ENCODE measurements around the gene CEBPZ. TPM values are rescaled to one million over a fixed set of nuclear protein-coding genes. Genes with fewer than 3 reads are reported as not detected.

Gene CEBPZ
- polyA plus RNA-seq, 1 experiment = 3.7 TPM

- Histone ChIP-seq H3K36me3 (ENCODE audit: control insufficient read depth, insufficient read depth, low read length) (no peaks in the 10 kb centered on the region), H3K27me3 (ENCODE audit: control insufficient read depth, insufficient read depth, low read length) (no peaks in the 10 kb centered on the region), H3K4me3 (ENCODE audit: low read depth, low read length) (peak within 1 kb of the TSS; percentile 76)
- ChIA-PET POLR2A (interaction anchor here (0.5 to 0.7 kb wide), 2 partner anchors 16 to 170 kb away, joined by 6 to 13 read pairs; no protein-coding TSS in a partner anchor), CTCF (interaction anchor here (0.5 to 2.5 kb wide), 3 partner anchors 10 to 605 kb away, joined by 3 to 9 read pairs (median 3); no protein-coding TSS in a partner anchor)
- no peak for TF ChIP-seq CTCF (IDR thresholded peaks at IDR 0.05; ENCODE audit: insufficient read depth, low read depth, low read length)
- no peak for DNase-seq (ENCODE audit: low read depth)
Observed at GRCh38 chr2:37156857-37157714, 74.3 kb downstream of the CEBPZ start, which contains the start of gene EIF2AK2. TSS of gene EIF2AK2 (minus strand) at chr2:37156980. CDS start at chr2:37147806, 9,174 bp downstream.

GRCh38 chr2:37156071-37156856, 75.1 kb downstream of the CEBPZ start:
- ChIA-PET POLR2A (interaction anchor here (0.7 kb wide), 1 partner anchor 171 kb away, joined by 6 read pairs; no protein-coding TSS in a partner anchor), CTCF (interaction anchor here (0.5 to 2.5 kb wide), 4 partner anchors 9 to 606 kb away, joined by 3 to 9 read pairs (median 3); no protein-coding TSS in a partner anchor)
- no peaks in the 10 kb centered on the region for H3K27me3 ChIP-seq (ENCODE audit: control insufficient read depth, insufficient read depth, low read length)
- no peak for DNase-seq (ENCODE audit: low read depth)
- TF ChIP-seq CTCF (IDR thresholded peaks at IDR 0.05; ENCODE audit: insufficient read depth, low read depth, low read length) = no peak
- H3K4me3 ChIP-seq (ENCODE audit: low read depth, low read length) = peak overlapping the region; percentile 76
- H3K36me3 ChIP-seq (ENCODE audit: control insufficient read depth, insufficient read depth, low read length) = no peaks in the 10 kb centered on the region

DNA sequence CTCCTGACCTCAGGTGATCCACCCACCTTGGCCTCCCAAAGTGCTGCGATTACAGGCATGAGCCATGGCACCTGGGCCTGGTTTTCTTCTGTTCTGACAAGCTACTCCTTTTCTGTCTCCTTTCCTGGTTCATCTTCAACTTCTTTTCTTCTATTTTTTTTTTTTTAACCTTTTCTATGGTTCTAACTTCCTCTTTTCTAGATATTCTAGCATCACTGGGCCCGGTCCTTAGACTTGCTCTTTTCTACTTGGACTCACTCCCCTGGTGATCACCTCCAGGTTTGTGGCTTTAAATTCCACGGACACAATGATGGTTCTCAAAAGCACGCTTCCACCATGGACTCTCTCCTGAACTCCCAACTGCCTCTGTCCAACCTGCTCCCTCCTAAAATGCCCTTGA, 76.6 kb downstream of the CEBPZ start:
- H3K36me3 ChIP-seq (ENCODE audit: control insufficient read depth, insufficient read depth, low read length) = no peaks in the 10 kb centered on the region
- ChIA-PET POLR2A (no interaction called here), CTCF (interaction anchor here (1.1 to 2.5 kb wide), 2 partner anchors 8 to 13 kb away, joined by 3 to 9 read pairs; no protein-coding TSS in a partner anchor)
- H3K4me3 ChIP-seq (ENCODE audit: low read depth, low read length) = no peak overlapping the region
- H3K27me3 ChIP-seq (ENCODE audit: control insufficient read depth, insufficient read depth, low read length) = no peaks in the 10 kb centered on the region
- no peak for DNase-seq (ENCODE audit: low read depth)
- no peak for TF ChIP-seq CTCF (IDR thresholded peaks at IDR 0.05; ENCODE audit: insufficient read depth, low read depth, low read length)

DNA sequence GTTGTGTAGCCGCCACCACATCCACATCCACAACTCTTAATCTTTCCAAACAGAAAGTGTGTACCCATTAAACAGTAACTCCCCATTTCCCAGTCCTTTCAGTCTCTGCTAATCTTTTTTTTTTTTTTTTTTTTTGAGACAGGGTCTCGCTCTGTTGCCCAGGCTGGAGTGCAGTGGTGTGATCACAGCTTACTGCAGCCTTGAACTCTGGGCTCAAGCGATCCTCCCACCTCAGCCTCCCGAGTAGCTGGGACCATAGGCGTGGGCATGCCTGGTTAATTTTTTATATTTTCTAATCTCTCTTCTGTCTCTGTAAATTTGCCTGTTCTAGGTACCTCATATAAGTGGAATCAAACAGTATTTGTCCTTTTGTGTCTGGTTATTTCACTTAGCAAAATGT, 78.2 kb downstream of the CEBPZ start:
- 0 out of 2 replicates have a peak, but pooled peaks cover 2% of the 10 kb centered on the region for H3K36me3 ChIP-seq (ENCODE audit: control insufficient read depth, insufficient read depth, low read length)
- H3K4me3 ChIP-seq (ENCODE audit: low read depth, low read length) = no peak overlapping the region
- DNase-seq (ENCODE audit: low read depth) = no peak
- ChIA-PET CTCF (no interaction called here), POLR2A (interaction anchor here (0.7 kb wide), 1 partner anchor 11 kb away, joined by 17 read pairs; no protein-coding TSS in a partner anchor)
- no peak for TF ChIP-seq CTCF (IDR thresholded peaks at IDR 0.05; ENCODE audit: insufficient read depth, low read depth, low read length)
- H3K27me3 ChIP-seq (ENCODE audit: control insufficient read depth, insufficient read depth, low read length) = no peaks in the 10 kb centered on the region

Other genes with a start within 250 kb of the CEBPZ start
- gene HEATR5B, start 147.2 kb downstream of the CEBPZ start, polyA plus RNA-seq (2011; rRNA removed) = 10.4 and 17.3 TPM in 2 replicates
- gene GPATCH11, start 147.1 kb downstream of the CEBPZ start, polyA plus RNA-seq (2011; rRNA removed) = 2.0 and 4.0 TPM in 2 replicates
- 9.3 and 18.6 TPM in 2 replicates for gene EIF2AK2, start 74.6 kb downstream of the CEBPZ start, polyA plus RNA-seq (2011; rRNA removed)
- gene SULT6B1, start 42.9 kb downstream of the CEBPZ start, polyA plus RNA-seq (2011; rRNA removed) = not detected in 2 replicates
- 24.6 and 40.0 TPM in 2 replicates for gene CEBPZOS, start 35.1 kb downstream of the CEBPZ start, polyA plus RNA-seq (2011; rRNA removed)
- 9.5 and 17.3 TPM in 2 replicates for gene NDUFAF7, start 62 bp upstream of the CEBPZ start, polyA plus RNA-seq (2011; rRNA removed)
- 12.7 and 21.9 TPM in 2 replicates for gene PRKD3, start 93.2 kb upstream of the CEBPZ start, polyA plus RNA-seq (2011; rRNA removed)
- gene QPCT, start 113.0 kb upstream of the CEBPZ start, polyA plus RNA-seq (2011; rRNA removed) = 15.9 and 18.1 TPM in 2 replicates

All from BJ (cell line).